Activated CD8-positive, alpha-beta memory T cell treated with anti-CD3 and anti-CD28 coated beads for 36 hours (primary cell): ENCODE results near the gene SPOP. TPM values are rescaled to one million over a fixed set of nuclear protein-coding genes. Genes with fewer than 3 reads are reported as not detected.

Experiments
- CTCF ChIA-PET: fragments of 350-600 bp; sonication (Branson Sonifier 250); formaldehyde crosslinking; loops from one replicate; lab custom pipeline; 2021; ENCODE audit warnings: antibody characterized with exemption; lab: Charles Lee
- POLR2A ChIA-PET: fragments of 350-600 bp; sonication (Branson Sonifier 250); formaldehyde crosslinking; loops from one replicate; lab custom pipeline; 2021; ENCODE audit warnings: antibody characterized with exemption; lab: Charles Lee
- total RNA-seq, 2 experiments: library from RNA; stranded (reverse); gene quantifications; one replicate each; pipeline ENCODE4 v1.2.3, GENCODE V29; 2021

Gene SPOP
- total RNA-seq, 2 experiments from 2014 or later, result 65.2 to 77.4 TPM

DNA sequence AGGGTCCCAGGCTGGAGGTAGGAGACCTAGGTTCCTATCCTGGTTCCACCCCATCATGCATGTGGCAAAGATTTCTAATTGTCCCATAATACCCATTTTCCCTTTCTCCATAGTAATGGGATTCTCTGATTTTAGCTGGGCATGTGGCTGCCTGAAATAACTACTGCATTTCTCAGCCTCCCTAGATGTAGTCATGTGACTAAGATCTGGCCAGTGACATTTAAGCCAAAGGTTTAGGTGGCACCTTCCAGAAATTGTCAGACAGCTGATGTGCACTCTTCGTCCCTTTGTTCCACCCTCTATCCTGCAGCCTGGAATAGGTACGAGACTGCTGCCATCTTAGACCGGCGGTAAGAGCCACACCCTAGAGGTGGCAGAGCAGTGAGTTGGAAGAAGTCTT lies 94.0 kb downstream of the SPOP start:
- ChIA-PET POLR2A (no interaction called here), CTCF (no interaction called here)

DNA sequence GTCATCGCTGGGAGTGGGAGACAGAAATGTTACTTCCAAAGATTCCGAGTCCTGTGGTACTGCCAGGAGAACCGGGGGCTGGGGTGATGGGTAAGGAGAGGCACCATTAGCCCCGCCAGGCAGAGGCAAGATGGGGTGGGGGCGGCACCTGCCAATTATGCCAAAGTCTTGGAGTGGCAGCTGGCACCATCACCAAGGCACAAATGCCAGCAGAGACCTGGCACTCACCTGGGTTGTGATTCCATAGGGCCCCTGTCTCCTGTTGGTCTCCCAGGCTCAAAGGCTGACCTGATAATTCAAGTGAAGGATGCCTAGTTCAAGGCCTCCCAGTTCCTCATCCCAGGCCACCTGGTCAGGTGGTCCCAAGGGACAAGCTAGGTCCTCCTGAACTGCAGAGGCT lies 94.7 kb downstream of the SPOP start:
- CTCF ChIA-PET, result interaction anchor here (1.6 kb wide), 1 partner anchor 14 kb away, joined by 7 read pairs; no protein-coding TSS in a partner anchor
- POLR2A ChIA-PET, result no interaction called here

DNA sequence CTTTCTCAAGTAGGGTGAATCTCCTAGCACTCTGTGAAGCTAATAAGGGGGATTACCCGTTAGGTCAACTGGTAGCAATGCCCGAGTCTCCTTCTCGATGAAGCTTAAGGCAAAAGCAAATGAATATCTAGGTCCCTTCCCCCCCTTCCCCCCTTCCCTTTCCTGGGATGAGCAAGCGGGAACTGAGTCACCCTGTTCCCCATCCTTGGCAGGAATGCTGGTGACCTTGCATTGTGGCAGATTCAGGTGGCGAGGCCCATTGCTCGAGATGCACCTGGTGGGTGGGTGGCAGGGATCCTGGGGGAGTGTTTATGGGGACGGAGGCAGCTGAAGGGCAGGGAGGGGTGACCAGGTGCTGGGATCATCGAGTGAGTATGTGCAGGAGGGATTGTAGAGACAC lies 95.1 kb downstream of the SPOP start:
- CTCF ChIA-PET, result interaction anchor here (1.6 kb wide), 1 partner anchor 13 kb away, joined by 7 read pairs; no protein-coding TSS in a partner anchor
- POLR2A ChIA-PET, result no interaction called here

DNA sequence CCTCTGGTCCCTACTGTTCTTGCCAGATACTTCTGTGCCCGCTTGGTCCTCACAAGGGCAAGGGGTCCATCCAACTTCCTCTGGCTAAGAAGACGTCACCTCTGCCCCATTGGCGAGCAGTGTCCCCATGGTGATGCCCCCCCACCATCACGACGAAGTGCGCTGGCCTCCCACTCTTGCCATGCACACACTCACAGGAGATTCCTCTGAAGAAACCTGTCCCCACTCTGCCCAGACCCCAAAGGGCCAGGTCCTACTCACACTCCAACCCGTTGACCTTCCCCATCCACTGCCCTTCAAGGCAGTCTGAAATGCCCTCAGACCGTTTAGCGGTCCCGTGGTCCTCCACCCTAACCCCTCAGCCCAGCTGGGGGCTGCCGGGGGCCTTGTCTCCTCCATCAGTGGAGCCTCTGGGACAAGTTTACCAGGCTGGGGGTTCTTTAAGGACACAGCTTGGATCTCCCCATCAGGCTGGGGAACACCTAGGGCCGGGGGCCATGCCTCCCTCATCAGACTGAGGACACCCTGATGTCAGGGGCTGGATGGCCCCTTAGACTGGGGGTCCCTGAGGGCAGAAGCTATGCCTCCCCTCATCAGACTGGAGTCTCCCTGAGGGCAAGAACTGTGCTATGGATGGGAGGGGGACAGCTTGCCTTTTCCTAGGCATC lies 95.7 kb downstream of the SPOP start:
- POLR2A ChIA-PET, result no interaction called here
- CTCF ChIA-PET, result interaction anchor here (1.6 kb wide), 1 partner anchor 13 kb away, joined by 7 read pairs; no protein-coding TSS in a partner anchor

DNA sequence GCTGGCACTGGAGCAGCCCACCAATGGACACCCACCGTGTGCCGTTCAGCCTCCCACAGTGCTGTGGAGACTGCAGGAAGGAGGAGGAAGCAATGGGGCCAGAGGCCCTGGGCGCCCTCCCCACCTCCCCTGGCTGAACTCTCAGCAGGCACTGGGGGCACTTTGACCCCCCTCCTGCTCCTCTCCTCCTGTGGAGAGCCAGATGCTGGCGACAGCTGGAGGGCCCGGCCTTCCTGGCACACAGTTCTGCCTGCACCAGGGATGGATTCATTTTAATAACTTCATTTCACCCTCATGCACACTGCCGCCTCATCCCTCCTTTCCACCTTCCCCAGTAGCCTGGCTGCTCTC lies 96.3 kb downstream of the SPOP start:
- ChIA-PET POLR2A (no interaction called here), CTCF (interaction anchor here (1.6 kb wide), 1 partner anchor 12 kb away, joined by 7 read pairs; no protein-coding TSS in a partner anchor)

DNA sequence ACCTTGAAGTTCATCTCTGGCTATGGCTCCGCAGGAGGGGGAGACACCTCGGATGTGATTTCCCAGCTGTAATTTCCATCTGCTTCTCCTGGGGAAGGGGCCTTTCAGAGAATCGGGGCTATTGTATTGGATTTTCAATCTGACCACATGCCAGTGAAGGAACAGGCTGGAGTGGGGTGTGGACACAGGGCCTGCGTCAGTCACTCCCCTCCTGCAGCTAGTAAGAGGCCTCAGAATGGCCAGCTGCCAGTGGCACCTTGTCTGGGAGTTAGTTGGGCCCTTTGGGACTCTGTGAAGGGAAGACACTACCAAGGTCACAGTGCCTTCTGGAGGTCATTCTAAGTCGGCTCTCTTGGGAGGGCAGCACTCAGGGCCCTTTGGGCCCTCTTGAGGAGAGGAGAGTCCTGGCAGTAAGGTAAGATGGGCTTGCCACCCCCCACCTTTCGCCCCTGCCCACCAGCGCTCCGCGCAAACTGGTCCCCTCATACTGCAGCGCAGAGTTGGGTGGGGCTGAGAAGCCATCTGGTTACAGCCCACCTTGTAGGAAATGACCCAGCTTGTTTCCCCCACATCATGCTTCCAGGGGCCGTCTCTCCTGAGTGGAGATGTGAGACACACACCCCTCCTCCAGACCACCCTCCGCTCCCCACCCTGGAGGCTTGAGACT lies 96.8 kb downstream of the SPOP start:
- POLR2A ChIA-PET, result no interaction called here
- CTCF ChIA-PET, result interaction anchor here (1.1 kb wide), 1 partner anchor 10 kb away, joined by 3 read pairs; no protein-coding TSS in a partner anchor

DNA sequence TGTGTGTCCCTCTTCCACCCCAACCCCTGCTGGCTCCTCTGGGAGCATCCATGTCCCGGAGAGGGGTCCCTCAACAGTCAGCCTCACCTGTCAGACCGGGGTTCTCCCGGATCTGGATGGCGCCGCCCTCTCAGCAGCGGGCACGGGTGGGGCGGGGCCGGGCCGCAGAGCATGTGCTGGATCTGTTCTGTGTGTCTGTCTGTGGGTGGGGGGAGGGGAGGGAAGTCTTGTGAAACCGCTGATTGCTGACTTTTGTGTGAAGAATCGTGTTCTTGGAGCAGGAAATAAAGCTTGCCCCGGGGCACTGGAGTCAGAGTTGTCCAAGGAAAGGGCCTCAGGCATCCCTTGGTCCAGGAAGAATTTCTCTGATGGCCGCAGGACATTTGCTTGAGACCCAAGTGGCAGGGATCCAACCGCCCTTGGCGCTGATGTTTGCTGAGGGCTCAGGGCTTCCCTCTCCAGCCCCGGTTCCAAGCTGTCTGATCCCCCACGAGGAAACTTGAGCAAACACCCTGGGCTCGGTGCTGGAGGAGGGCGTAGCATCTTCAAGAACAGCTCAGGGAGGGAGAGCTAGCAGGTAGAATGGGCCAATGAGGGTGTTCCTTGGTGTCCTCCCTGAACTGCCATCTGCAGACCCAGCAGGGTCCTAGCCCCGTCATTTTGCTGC lies 97.7 kb downstream of the SPOP start:
- ChIA-PET POLR2A (no interaction called here), CTCF (interaction anchor here (0.5 to 2.4 kb wide), 3 partner anchors 10 to 282 kb away, joined by 3 to 10 read pairs (median 5); no protein-coding TSS in a partner anchor)

DNA sequence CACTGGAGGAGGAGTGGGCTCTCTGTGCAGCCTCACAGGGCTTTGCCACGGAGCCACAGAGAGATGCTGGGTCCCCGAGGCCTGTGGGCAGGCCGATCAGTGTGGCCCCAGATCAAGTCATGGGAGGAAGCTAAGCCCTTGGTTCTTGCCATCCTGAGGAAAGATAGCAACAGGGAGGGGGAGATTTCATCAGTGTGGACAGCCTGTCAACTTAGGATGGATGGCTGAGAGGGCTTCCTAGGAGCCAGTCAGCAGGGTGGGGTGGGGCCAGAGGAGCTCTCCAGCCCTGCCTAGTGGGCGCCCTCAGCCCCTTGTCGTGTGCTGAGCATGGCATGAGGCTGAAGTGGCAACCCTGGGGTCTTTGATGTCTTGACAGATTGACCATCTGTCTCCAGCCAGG lies 98.4 kb downstream of the SPOP start:
- CTCF ChIA-PET, result interaction anchor here (0.5 to 2.4 kb wide), 2 partner anchors 10 to 283 kb away, joined by 5 to 10 read pairs; no protein-coding TSS in a partner anchor
- POLR2A ChIA-PET, result no interaction called here

DNA sequence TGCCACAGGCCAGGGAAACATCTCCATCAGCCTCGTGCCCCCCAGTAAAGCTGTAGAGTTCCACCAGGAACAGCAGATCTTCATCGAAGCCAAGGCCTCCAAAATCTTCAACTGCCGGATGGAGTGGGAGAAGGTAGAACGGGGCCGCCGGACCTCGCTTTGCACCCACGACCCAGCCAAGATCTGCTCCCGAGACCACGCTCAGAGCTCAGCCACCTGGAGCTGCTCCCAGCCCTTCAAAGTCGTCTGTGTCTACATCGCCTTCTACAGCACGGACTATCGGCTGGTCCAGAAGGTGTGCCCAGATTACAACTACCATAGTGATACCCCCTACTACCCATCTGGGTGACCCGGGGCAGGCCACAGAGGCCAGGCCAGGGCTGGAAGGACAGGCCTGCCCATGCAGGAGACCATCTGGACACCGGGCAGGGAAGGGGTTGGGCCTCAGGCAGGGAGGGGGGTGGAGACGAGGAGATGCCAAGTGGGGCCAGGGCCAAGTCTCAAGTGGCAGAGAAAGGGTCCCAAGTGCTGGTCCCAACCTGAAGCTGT lies 98.9 kb downstream of the SPOP start:
- POLR2A ChIA-PET, result no interaction called here

DNA sequence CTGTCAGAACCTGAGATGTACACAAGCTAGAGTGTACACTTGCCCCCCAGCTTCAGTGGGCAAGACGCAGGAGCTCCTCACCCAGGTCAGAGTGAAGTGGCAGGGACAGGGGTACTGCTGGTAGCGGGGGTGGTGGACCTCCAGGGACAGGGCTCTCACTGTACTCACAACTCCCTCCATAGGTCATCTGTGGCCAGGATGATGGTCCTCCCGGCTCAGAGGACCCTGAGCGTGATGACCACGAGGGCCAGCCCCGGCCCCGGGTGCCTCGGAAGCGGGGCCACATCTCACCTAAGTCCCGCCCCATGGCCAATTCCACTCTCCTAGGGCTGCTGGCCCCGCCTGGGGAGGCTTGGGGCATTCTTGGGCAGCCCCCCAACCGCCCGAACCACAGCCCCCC lies 99.5 kb downstream of the SPOP start:
- ChIA-PET CTCF (interaction anchor here (2.4 kb wide), 1 partner anchor 9 kb away, joined by 10 read pairs; no protein-coding TSS in a partner anchor), POLR2A (no interaction called here)

More for the DNA sequence above, 98.9 kb downstream of the SPOP start:
- CTCF ChIA-PET, result interaction anchor here (2.4 kb wide), 1 partner anchor 9 kb away, joined by 10 read pairs; no protein-coding TSS in a partner anchor

DNA sequence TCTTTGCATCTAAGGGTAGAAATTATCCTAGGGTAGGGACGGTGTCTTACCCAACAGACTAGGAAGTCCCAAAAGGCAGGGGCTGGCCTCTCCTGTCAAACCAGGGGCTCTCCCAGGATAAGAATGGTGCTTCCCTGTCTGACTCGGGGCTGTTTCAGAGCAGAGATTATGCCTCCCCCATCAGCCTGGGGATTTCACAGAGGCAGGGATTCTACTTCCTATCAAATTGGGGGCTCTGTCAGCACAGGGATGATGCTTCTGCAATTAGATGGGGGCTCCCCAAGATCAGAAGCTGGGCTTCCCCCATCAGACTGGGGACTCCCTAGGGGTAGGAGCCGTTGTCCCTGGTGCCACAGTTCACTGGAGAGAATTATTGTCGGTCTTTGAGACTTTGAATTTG lies 99.9 kb downstream of the SPOP start:
- ChIA-PET POLR2A (no interaction called here), CTCF (interaction anchor here (2.4 kb wide), 1 partner anchor 8 kb away, joined by 10 read pairs; no protein-coding TSS in a partner anchor)

DNA sequence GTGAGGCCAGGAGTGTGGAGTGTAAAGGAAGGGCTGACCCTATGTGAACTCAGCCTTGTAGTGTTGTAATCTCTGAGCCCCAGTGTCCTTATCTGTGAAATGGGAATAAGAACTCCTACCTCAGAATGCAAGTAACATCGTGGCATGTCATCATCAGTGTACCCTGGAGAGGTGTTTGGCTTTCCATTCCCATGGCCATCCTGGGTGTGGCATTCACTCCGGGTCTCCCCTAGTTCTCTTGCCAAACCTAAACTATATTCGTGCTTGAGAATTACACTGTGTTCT lies 100.3 kb downstream of the SPOP start:
- POLR2A ChIA-PET, result no interaction called here
- CTCF ChIA-PET, result interaction anchor here (2.4 to 2.8 kb wide), 2 partner anchors 8 to 420 kb away, joined by 7 to 10 read pairs; no protein-coding TSS in a partner anchor

DNA sequence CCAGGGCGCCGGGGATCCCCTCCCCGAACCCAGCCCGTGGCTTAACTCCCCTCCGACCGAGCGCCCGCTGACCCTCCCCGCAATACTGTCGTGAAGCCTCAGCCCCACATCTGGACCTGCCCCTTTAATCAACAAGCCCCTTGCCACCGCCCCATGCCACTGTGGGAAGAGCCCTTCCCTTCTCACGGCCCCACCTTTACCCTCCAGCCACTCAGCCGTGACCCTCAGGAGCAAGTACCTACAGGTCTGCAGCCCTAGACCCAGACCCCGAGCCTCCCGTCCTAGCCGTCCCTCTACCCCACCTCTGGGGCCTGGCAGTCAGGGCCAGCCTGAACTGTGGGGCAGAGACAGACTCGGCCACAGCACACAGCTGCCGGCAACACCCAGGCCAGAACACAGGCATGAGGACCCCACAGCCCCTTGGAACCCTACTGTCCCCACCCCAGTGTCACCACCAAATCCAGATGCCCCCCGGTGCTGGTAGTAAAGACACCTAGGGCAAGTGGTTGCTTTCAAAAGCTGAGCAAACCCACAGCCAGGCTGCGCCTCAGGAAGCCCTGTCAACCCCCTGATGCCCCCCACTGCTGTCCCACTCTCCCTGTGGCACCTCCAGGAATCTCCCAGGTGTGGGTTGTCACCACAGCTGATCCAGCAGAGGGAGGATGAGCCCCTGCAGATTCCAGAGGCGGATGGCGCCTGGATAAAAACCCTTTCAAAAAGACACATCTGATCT lies 100.8 kb downstream of the SPOP start:
- ChIA-PET POLR2A (no interaction called here), CTCF (interaction anchor here (0.5 to 2.8 kb wide), 4 partner anchors 100 to 421 kb away, joined by 3 to 7 read pairs (median 3); no protein-coding TSS in a partner anchor)

DNA sequence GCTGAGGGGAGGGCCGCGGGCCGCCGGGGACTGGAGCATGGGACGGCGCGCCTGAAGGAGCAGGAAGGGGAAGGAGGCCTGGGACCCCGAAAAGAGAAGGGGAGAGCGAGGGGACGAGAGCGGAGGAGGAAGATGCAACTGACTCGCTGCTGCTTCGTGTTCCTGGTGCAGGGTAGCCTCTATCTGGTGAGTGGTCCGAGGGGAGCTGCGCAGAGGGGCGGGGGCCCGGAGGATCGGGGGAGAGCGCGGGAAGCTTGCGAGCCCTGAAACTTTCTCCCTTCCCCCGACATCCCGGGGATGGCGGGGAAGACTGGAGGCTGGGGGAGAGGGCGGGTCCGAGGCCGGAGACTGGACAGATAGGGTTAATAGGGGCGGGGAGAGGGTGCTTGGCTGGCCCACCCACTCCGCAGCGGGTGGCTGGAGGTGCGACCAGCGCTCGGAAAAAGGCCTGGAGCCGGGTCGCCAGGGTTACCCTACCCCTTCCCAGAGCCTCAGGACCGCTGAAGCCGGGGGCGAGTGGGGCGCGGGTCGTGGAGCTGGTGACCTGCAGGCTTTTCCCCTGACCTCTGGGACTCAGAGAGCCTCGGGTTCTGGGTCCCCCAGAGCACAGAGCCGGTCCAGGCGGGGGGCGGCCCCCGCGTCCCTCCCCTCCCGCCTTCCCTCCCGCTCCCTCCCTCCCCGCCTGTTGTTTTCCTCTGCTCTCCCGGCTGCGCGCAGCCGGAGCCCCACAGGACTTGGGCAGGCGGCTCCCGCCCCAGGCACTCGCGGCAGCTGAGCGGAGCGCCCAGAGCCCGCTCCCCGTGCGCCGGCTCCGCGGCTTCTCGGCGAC lies 101.6 kb downstream of the SPOP start:
- POLR2A ChIA-PET, result interaction anchor here (1.2 kb wide), 1 partner anchor 120 kb away, joined by 4 read pairs; no protein-coding TSS in a partner anchor
- CTCF ChIA-PET, result interaction anchor here (0.6 to 2.8 kb wide), 12 partner anchors 10 to 422 kb away, joined by 3 to 10 read pairs (median 3); partner anchors contain the start of gene SLC35B1

DNA sequence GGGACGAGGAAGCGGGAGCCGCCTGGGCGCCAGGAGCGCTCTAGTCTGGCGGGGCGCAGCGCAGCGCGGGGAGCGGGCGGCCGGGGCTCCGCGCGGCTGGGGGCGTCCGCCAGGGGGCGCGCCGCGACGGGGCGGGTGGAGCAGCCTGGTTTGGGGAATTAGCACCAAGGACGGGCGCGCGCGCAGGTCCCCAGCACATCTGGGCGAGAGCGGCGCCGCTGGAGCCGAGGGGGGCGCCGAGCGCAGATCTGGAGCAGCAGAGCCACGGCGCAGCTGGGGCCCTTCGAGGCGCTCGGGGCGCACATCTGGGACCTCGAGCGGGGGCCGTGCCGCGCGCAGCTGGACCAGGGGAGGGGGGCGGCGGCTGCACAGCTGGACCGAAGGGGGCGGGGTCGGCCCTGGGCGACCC lies 102.2 kb downstream of the SPOP start, which contains the start of gene NXPH3:
NXPH3 (plus strand) TSS at position 193 of the 409 bp plus-strand sequence. CDS start 349 bp downstream, outside the sequence.
- ChIA-PET CTCF (interaction anchor here (0.5 to 2.8 kb wide), 12 partner anchors 11 to 422 kb away, joined by 3 to 10 read pairs (median 3); partner anchors contain the start of gene SLC35B1), POLR2A (interaction anchor here (1.2 kb wide), 1 partner anchor 121 kb away, joined by 4 read pairs; no protein-coding TSS in a partner anchor)

DNA sequence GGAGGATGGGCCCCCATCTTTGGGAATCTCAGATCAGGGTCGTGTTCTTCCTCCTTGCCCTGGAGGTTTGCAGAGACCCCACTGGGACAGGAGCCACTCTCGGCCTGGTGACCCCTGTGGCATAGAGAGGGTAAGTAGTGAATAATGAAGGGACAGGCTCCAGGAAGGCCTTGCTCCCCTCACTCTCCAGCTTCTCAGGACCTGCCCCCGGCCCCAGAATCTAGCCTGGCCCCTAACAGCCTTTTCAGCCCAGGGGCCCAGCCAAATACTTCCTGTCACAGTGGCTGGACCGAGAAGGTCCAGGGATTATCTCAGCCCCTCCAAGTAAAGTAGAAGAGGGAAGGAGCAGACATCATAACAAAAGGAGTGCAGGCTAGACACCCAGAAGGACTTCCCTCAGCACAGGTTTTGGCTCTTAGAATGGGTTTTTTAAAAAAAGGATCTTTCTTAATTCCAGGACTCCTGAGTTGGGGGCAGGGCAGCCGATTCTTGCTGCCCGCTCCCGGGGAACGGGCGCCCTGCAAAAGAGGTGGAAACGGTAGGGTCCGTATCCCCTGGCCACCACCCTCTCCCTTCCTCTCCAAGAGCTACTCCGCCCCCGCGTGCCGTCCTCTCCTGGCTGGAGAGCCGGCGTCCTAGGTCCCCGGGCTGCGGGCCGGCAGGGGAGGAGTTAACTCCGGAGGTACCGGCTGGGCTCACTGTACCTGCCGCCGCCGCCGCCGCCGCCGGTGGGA lies 102.8 kb downstream of the SPOP start:
- POLR2A ChIA-PET, result interaction anchor here (1.2 kb wide), 1 partner anchor 121 kb away, joined by 4 read pairs; no protein-coding TSS in a partner anchor
- CTCF ChIA-PET, result interaction anchor here (0.5 to 2.8 kb wide), 11 partner anchors 12 to 423 kb away, joined by 3 to 10 read pairs (median 3); no protein-coding TSS in a partner anchor
